Activated B cell treated with CpG ODN at 0.5 μM for 24 hours (primary cell): Measurements from ENCODE around the gene NTN3. TPM values are rescaled to one million over a fixed set of nuclear protein-coding genes. Genes with fewer than 3 reads are reported as not detected.
A peak's percentile ranks its signal among the peaks of the same experiment; 100 is the strongest.

Experiments
- ATAC-seq: fragments of 200-7000 bp; cut with Tn5 transposase; one replicate; pipeline ENCODE4 v1.10.0; 2021; ENCODE audit warnings: low read depth, mild to moderate bottlenecking, moderate library complexity
- CTCF ChIA-PET: fragments of 350-600 bp; sonication (Branson Sonifier 250); formaldehyde crosslinking; loops from one replicate; lab custom pipeline; 2021; ENCODE audit warnings: antibody characterized with exemption; lab: Charles Lee
- POLR2A ChIA-PET: fragments of 350-600 bp; sonication (Branson Sonifier 250); formaldehyde crosslinking; loops from one replicate; lab custom pipeline; 2021; ENCODE audit warnings: antibody characterized with exemption; lab: Charles Lee
- DNase-seq: peaks from one replicate; pipeline ENCODE4 v3.0.0; 2022
- H3K27ac Mint-ChIP-seq: one replicate; pipeline ENCODE4 v1.8.0; 2020; ENCODE audit warnings: mixed read lengths
- H3K27me3 Mint-ChIP-seq: one replicate; pipeline ENCODE4 v1.8.0; 2021; ENCODE audit warnings: mixed read lengths
- H3K36me3 Mint-ChIP-seq: one replicate; pipeline ENCODE4 v1.8.0; 2021; ENCODE audit warnings: low read depth, mixed read lengths
- H3K4me1 Mint-ChIP-seq: one replicate; pipeline ENCODE4 v1.8.0; 2021; ENCODE audit warnings: mixed read lengths
- H3K4me3 Mint-ChIP-seq: one replicate; pipeline ENCODE4 v1.8.0; 2020; ENCODE audit warnings: mild to moderate bottlenecking, mixed read lengths
- H3K9me3 Mint-ChIP-seq: one replicate; pipeline ENCODE4 v1.8.0; 2020; ENCODE audit warnings: mixed read lengths
- intact Hi-C: fragments of 100-400 bp; cut with micrococcal nuclease; formaldehyde crosslinking; loops from one replicate; pipeline ENCODE4 v1.15.1; 2024
- total RNA-seq: library from RNA; stranded (reverse); gene quantifications from 2 replicates; pipeline ENCODE4 v1.2.3, GENCODE V29; 2022
- TF ChIP-seq, protein P1 (sequence below): fragments of 200-600 bp; IDR thresholded peaks from one replicate; pipeline ENCODE4 v1.8.0; 2022; ENCODE audit warnings: antibody characterized with exemption, mild to moderate bottlenecking

The NTN3 gene
- total RNA-seq, 1 donor from 2014 or later: not detected

DNA sequence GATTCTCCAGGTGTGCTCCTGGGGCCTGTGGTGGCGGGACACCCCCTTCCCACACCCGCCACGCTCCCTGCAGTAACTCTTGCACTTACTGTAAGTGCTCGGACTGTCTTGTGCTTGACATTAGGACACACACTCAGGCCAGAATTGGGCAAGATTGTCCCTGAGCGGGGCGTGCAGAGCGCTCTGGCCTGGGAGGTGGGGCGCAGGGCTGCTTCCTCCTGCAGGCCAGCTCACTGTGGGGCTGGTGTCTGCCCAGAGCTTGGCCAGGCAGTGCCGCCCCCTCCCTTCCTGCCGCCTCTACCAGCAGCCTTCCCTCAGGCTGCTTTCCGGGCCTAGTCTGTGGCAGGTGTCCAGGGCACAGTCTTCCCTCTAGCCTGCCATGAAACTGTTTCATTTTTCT, 36.6 kb downstream of the NTN3 start:
- peak overlapping the region; percentile 89 for H3K27ac Mint-ChIP-seq
- no peak overlapping the region for H3K4me3 Mint-ChIP-seq
- DNase-seq (no peak), ATAC-seq (peak; percentile 9)
- CTCF ChIA-PET: interaction anchor here (0.9 to 1.1 kb wide), 3 partner anchors 8 to 33 kb away, joined by 4 to 7 read pairs (median 5); partner anchors contain the start of gene AMDHD2
- H3K36me3 Mint-ChIP-seq: no peaks in the 10 kb centered on the region
- POLR2A ChIA-PET: interaction anchor here (0.9 to 3.1 kb wide), 9 partner anchors 8 to 352 kb away, joined by 3 to 17 read pairs (median 4); partner anchors contain the start of genes AMDHD2, CEMP1, ECI1 and PDPK1
- peaks cover 67% of the 10 kb centered on the region for H3K4me1 Mint-ChIP-seq
- intact Hi-C loops: no loop called here
- TF ChIP-seq, protein P1, sequence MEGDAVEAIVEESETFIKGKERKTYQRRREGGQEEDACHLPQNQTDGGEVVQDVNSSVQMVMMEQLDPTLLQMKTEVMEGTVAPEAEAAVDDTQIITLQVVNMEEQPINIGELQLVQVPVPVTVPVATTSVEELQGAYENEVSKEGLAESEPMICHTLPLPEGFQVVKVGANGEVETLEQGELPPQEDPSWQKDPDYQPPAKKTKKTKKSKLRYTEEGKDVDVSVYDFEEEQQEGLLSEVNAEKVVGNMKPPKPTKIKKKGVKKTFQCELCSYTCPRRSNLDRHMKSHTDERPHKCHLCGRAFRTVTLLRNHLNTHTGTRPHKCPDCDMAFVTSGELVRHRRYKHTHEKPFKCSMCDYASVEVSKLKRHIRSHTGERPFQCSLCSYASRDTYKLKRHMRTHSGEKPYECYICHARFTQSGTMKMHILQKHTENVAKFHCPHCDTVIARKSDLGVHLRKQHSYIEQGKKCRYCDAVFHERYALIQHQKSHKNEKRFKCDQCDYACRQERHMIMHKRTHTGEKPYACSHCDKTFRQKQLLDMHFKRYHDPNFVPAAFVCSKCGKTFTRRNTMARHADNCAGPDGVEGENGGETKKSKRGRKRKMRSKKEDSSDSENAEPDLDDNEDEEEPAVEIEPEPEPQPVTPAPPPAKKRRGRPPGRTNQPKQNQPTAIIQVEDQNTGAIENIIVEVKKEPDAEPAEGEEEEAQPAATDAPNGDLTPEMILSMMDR: no peak
- H3K27me3 Mint-ChIP-seq: no peaks in the 10 kb centered on the region
- H3K9me3 Mint-ChIP-seq: no peaks in the 10 kb centered on the region

DNA sequence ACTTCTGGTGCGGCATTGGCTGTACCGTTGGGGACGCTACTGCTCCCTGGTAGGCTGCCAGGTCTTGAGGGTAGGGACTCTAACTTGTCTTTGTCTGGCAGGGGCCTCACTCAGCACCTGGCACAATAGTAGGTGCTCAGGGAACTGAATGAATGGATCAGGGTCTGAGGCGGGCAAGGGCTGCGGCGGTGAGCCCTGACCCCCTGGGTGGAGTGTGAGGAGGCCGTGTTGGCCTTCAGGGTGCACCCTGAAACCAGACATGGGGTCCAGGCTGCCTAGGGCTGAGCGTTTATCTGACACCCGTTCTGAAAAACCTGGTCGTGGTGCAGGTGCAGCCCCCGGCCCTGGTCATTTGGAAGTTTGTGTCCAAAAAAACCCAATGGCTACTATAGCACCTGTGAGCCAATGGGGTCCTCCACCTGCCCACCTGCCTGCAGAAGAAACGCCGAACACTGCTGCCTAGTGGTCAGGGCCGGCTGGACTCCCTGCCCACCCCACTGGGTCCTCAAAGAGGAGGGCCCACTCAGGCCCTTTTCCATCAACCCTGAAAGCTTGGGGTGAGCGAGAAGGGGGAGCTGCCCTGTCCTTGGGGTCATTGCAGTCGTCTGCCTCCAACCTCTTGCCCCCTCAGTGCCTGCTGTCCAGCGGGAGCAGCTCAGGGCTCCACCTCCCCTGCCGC, 37.8 kb downstream of the NTN3 start:
- peaks cover under 1% of the 10 kb centered on the region for H3K36me3 Mint-ChIP-seq
- H3K27me3 Mint-ChIP-seq: no peaks in the 10 kb centered on the region
- no peak for ATAC-seq
- H3K4me3 Mint-ChIP-seq: peak overlapping the region; percentile 57
- ChIA-PET CTCF (interaction anchor here (1.4 to 1.6 kb wide), 2 partner anchors 8 to 11 kb away, joined by 3 to 6 read pairs; partner anchors contain the start of gene AMDHD2), POLR2A (interaction anchor here (2.3 to 3.1 kb wide), 2 partner anchors 12 to 23 kb away, joined by 13 to 17 read pairs; partner anchors contain the start of genes AMDHD2 and CEMP1)
- peak overlapping the region; percentile 94 for H3K27ac Mint-ChIP-seq
- TF ChIP-seq, protein P1: no peak
- no peaks in the 10 kb centered on the region for H3K9me3 Mint-ChIP-seq
- intact Hi-C loops: no loop called here
- no peak for DNase-seq
- H3K4me1 Mint-ChIP-seq: peaks cover 76% of the 10 kb centered on the region

DNA sequence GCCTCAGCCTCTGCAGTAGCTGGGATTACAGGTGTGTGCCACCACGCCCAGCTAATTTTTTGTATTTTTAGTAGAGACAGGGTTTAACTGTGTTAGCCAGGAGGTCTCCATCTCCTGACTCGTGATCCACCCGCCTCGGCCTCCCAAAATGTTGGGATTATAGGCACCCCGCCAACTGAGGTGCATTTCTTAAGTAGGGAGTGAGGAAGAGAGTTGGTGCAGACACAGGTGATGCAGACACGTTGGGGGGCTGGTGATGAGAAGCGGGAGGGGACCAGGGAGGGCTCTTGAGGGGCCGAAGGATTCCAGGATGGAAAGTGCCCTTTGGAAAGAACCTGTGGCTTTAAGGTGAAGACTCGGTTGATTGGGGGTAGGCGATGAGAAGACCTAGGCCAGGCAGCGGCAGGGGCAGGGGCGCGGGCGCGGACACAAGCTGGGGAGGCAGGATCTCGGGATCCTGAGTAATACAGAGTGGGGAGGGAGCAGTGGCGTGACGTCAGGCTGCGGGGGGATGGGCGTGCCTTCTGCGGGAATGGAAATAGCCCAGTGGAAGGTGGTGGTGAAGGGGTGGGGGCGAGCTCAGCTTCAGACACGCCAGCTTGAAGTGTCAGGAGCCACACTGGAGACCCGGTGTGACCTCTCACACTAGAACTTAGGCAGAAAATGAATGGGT, 40.2 kb downstream of the NTN3 start:
- Mint-ChIP-seq H3K4me1 (peaks cover 86% of the 10 kb centered on the region), H3K27ac (peak overlapping the region; percentile 94), H3K27me3 (no peaks in the 10 kb centered on the region), H3K4me3 (no peak overlapping the region), H3K36me3 (peaks cover 9% of the 10 kb centered on the region), H3K9me3 (no peaks in the 10 kb centered on the region)
- ATAC-seq: no peak
- POLR2A ChIA-PET: interaction anchor here (1.4 to 2.7 kb wide), 4 partner anchors 9 to 356 kb away, joined by 3 to 16 read pairs (median 11); partner anchors contain the start of genes AMDHD2, CEMP1 and TRAF7
- TF ChIP-seq, protein P1: no peak
- intact Hi-C loops: loop anchor here (5.0 kb wide), 1 partner anchor 244 kb away; the partner anchor contains the start of gene RNPS1
- CTCF ChIA-PET: no interaction called here
- no peak for DNase-seq

DNA sequence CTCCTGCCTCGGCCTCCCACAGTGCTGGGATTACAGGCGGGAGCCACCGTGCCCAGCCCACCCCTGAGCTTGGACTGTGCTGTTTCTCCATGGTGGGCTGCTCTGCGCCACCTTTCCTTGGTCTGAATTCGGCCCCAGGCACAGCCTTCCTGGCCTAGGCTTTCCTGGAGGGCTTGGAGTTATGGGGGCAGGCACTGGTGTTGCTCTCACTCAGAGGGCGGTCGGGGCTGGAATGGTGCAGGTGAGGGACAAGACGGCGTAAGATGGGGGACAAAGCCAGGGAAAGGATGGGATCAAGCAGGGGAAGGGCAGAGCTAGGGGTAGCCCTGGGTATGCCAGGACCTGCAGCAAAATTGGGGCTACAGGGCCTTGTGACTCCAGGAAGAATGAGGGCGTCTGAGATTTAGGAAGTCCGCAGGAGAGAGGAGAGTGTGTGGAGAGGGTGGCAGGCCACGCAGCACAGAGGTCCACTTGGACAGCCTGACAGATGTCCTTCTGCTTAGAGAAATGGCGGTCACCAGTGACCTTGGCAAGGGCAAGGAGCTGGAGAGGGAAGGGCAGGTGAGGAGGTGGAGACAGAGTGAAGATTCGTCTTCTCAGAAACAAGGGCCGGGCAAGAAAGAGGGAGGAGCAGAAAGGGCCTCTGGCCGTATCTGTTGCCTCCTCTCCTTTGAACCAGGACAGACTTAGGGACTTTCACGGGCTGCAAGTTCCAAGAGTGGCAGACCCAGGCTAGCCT, 41.1 kb downstream of the NTN3 start:
- TF ChIP-seq, protein P1: no peak

More for the DNA sequence above, 41.1 kb downstream of the NTN3 start:
- Mint-ChIP-seq H3K9me3 (no peaks in the 10 kb centered on the region), H3K36me3 (peaks cover 17% of the 10 kb centered on the region), H3K4me3 (peak overlapping the region; percentile 90), H3K27me3 (no peaks in the 10 kb centered on the region), H3K4me1 (peaks cover 86% of the 10 kb centered on the region), H3K27ac (peak overlapping the region; percentile 88)
- ATAC-seq (no peak), DNase-seq (no peak)
- POLR2A ChIA-PET: interaction anchor here (1.4 to 2.7 kb wide), 3 partner anchors 8 to 357 kb away, joined by 3 to 16 read pairs (median 9); partner anchors contain the start of genes AMDHD2 and TRAF7
- CTCF ChIA-PET: no interaction called here
- intact Hi-C loops: loop anchor here (5.0 kb wide), 1 partner anchor 245 kb away; the partner anchor contains the start of gene RNPS1
